K562 (cell line): Measurements from ENCODE around the gene COL6A2. TPM values are rescaled to one million over a fixed set of nuclear protein-coding genes. Genes with fewer than 3 reads are reported as not detected.

ENCODE experiments used
- ATAC-seq: fragments of 200-7000 bp; cut with Tn5 transposase; 3 replicates; pipeline ENCODE4 v1.9.1; 2020; ENCODE audit warnings: moderate library complexity
- BruUV-seq: library from RNA; stranded (reverse); fragments of 400-500 nt; replicated peaks from 2 replicates; lab custom pipeline; 2021; lab: Mats Ljungman, UMichigan
- CTCF ChIA-PET: fragments of 300-600 bp; formaldehyde crosslinking; extraction: SDS; loops from one replicate; lab custom pipeline; 2021; ENCODE audit warnings: low intra/inter-chr PET ratio; lab: Yijun Ruan, JAX
- POLR2A ChIA-PET: fragments of 300-600, 350-650 bp; sonication (Branson Sonifier 250); formaldehyde crosslinking; extraction: SDS; loops from one replicate; lab custom pipeline; 2021; ENCODE audit warnings: antibody characterized with exemption, inconsistent platforms; lab: Yijun Ruan, JAX
- DNase-seq, 4 experiments: peaks; one replicate each; pipeline versions ENCODE4 v3.0.0 to v3.0.0-alpha.2; 2011 to 2018; ENCODE audit warnings: low spot score in 3 of 4, mixed read lengths in 3 of 4; ENCODE audit errors: extremely low read depth in 1 of 4
- FAIRE-seq: peaks from 2 replicates; lab custom pipeline; 2011; peaks lifted over from hg19 to GRCh38; lab: Jason Lieb, UNC
- H2AFZ ChIP-seq: 2 replicates; pipeline ENCODE4 v1.6.0; 2011; ENCODE audit warnings: low read depth, low read length, control low read depth, inconsistent platforms
- H3K27ac ChIP-seq: fragments of 200-600 bp; 3 replicates; pipeline ENCODE4 v1.8.0; 2011; ENCODE audit warnings: low read depth, mild to moderate bottlenecking, control low read depth, inconsistent platforms, low read length, moderate library complexity, mixed read lengths; ENCODE audit errors: extremely low read depth
- H3K27me3 ChIP-seq, 2 experiments: fragments of 300-600 bp in 1 of 2; 2 replicates in 1 of 2; 3 replicates in 1 of 2; pipeline versions ENCODE4 v1.6.0 to v1.8.0; 2011; ENCODE audit warnings: inconsistent platforms in 2 of 2, low read length in 2 of 2, mild to moderate bottlenecking in 1 of 2, mixed read lengths in 1 of 2, moderate library complexity in 1 of 2; ENCODE audit not compliant: control insufficient read depth in 2 of 2, insufficient read depth in 2 of 2
- H3K36me3 ChIP-seq: fragments of 300-600 bp; 3 replicates; pipeline ENCODE4 v1.8.0; 2011; ENCODE audit warnings: mild to moderate bottlenecking, low read length, inconsistent platforms; ENCODE audit not compliant: control insufficient read depth, insufficient read depth
- H3K4me1 ChIP-seq, 2 experiments: fragments of 200-600 bp in 1 of 2; replicated peaks in 1 of 2; 2 replicates in 1 of 2; 3 replicates in 1 of 2; pipeline versions ENCODE4 v1.5.1 to v1.8.0; 2011; ENCODE audit warnings: inconsistent platforms in 2 of 2, low read length in 2 of 2, mild to moderate bottlenecking in 1 of 2, mixed read lengths in 1 of 2, moderate library complexity in 1 of 2; ENCODE audit not compliant: control insufficient read depth in 2 of 2, insufficient read depth in 2 of 2
- H3K4me2 ChIP-seq: 2 replicates; pipeline ENCODE4 v1.6.1; 2011; ENCODE audit warnings: low read length, control low read depth, inconsistent platforms, mixed read lengths; ENCODE audit not compliant: insufficient read depth
- H3K4me3 ChIP-seq: fragments of 200-600 bp; sonication (generic), shearing (Covaris generic); 2 replicates; pipeline ENCODE4 v1.5.1; 2016; ENCODE audit warnings: control low read depth, inconsistent platforms
- H3K79me2 ChIP-seq: fragments of 200-600 bp; 3 replicates; pipeline ENCODE4 v1.8.0; 2011; ENCODE audit warnings: low read length, inconsistent platforms; ENCODE audit not compliant: control insufficient read depth, insufficient read depth
- H3K9ac ChIP-seq, 2 experiments: 2 replicates each; pipeline versions ENCODE4 v1.6.0 to v1.6.1; 2011; ENCODE audit warnings: low read depth in 2 of 2, low read length in 2 of 2, control low read depth in 1 of 2, inconsistent platforms in 1 of 2, mild to moderate bottlenecking in 1 of 2, mixed read lengths in 1 of 2; ENCODE audit not compliant: insufficient read depth in 1 of 2
- H3K9me1 ChIP-seq: one replicate; pipeline ENCODE4 v1.6.0; 2011; ENCODE audit warnings: inconsistent platforms, mild to moderate bottlenecking, low read length, moderate library complexity; ENCODE audit not compliant: control insufficient read depth, insufficient read depth
- H3K9me3 ChIP-seq: replicated peaks from 2 replicates; pipeline ENCODE4 v1.5.1; 2011; ENCODE audit warnings: low read depth, low read length, inconsistent platforms; ENCODE audit not compliant: control insufficient read depth, insufficient read depth
- H4K20me1 ChIP-seq: replicated peaks from 2 replicates; pipeline ENCODE4 v1.6.1; 2011; ENCODE audit warnings: low read length, inconsistent platforms, mixed read lengths; ENCODE audit not compliant: control insufficient read depth, insufficient read depth
- EHMT2 ChIP-seq: fragments of 450-650 bp; IDR thresholded peaks from 2 replicates; pipeline ENCODE4 v1.6.1; 2018; ENCODE audit warnings: antibody characterized with exemption
- IRF1 ChIP-seq: sonication (generic); formaldehyde crosslinking; IDR thresholded peaks from 2 replicates; pipeline ENCODE4 v1.8.0; 2022; ENCODE audit warnings: missing genetic modification reagents, mild to moderate bottlenecking, borderline replicate concordance
- RAD51 ChIP-seq: fragments of 450-650 bp; IDR thresholded peaks from 2 replicates; pipeline ENCODE4 v1.7.1; 2016; ENCODE audit warnings: low read depth, mild to moderate bottlenecking, borderline replicate concordance
- RHOXF2B ChIP-seq: fragments of 250-450 bp; sonication (Bioruptor Pico); conservative IDR thresholded peaks from 2 replicates; pipeline ENCODE4 v1.5.1; 2021
- THRA ChIP-seq: fragments of 450-650 bp; IDR thresholded peaks from 2 replicates; pipeline ENCODE4 v1.6.1; 2017; ENCODE audit warnings: mild to moderate bottlenecking, moderate library complexity
- WGBS: fragments of 100-300 bp; shearing (Covaris generic); methylation state at CpG from one replicate; pipeline ENCODE4 v1.1.6; 2016; ENCODE audit warnings: low coverage, mixed read lengths; ENCODE audit not compliant: insufficient coverage; ENCODE audit errors: missing lambda C conversion rate; 5-methylcytosine and 5-hydroxymethylcytosine counted together
- in situ Hi-C: fragments of 300-500 bp; cut with MboI; formaldehyde crosslinking; loops from 4 replicates; pipeline ENCODE4 v1.15.0; 2018; ENCODE audit warnings: inconsistent platforms, mixed read lengths
- intact Hi-C: fragments of 100-400 bp; cut with micrococcal nuclease; formaldehyde crosslinking; loops from 2 replicates; pipeline ENCODE4 v1.14.2; 2022
- polyA plus RNA-seq, 8 experiments: library from polyadenylated mRNA; depleted of rRNA in 4 of 8; stranded (reverse) in 5 of 8; unstranded in 3 of 8; fragments of >200 nt; fragmentation: Nextera tagmentation in 2 of 8; fragmentation: Illumina TruSeq in 1 of 8; extraction: Ambion mirVana in 2 of 8; extraction: Trizol in 1 of 8; gene quantifications; 2 replicates each; pipeline versions ENCODE4 v1.2.1 to v1.2.3, GENCODE V29; 2011 to 2014; ENCODE audit warnings: inconsistent platforms in 1 of 8, missing spikeins in 1 of 8
- total RNA-seq, 7 experiments: library from RNA; depleted of rRNA in 6 of 7; stranded (reverse); fragments of >200 nt in 6 of 7; fragmentation: Illumina TruSeq in 2 of 7; extraction: Trizol in 2 of 7; gene quantifications; 2 replicates each; pipeline versions ENCODE4 v1.2.1 to v1.2.3, GENCODE V29; 2011 to 2021; ENCODE audit warnings: low replicate concordance in 1 of 7

COL6A2 gene
- total and polyA plus RNA-seq, 9 of the 15 experiments (the other 6 are each of a cell fraction or from before 2014, with no cell fraction given): 0.07 to 1.1 (median 0.24) TPM; not detected in 3

GRCh38 chr21:46061063-46061462 lies 36.8 kb upstream of the COL6A2 start:
- CTCF ChIA-PET: no interaction called here
- no TSS peak for BruUV-seq
- 3% methylated on average over 6 of the region's 6 CpGs for WGBS

More at GRCh38 chr21:46061063-46061462, 36.8 kb upstream of the COL6A2 start:
- intact Hi-C loops (no loop called here), in situ Hi-C loops (no loop called here)
- H3K27ac ChIP-seq: no peak overlapping the region
- no peak overlapping the region for H3K4me3 ChIP-seq
- POLR2A ChIA-PET: interaction anchor here (0.6 to 0.7 kb wide), 2 partner anchors 13 to 609 kb away, joined by 3 read pairs; no protein-coding TSS in a partner anchor
- ATAC-seq (no peak), FAIRE-seq (no peak), DNase-seq (no peak)
- peaks cover 2% of the 10 kb centered on the region; the same call in 1 of the 2 replicates for H3K9me3 ChIP-seq
- no peak for TF ChIP-seq THRA
- no peak for TF ChIP-seq IRF1 (CRISPR knock-in tag)
- no peak for TF ChIP-seq RAD51
- no peak for TF ChIP-seq EHMT2
- TF ChIP-seq RHOXF2B (CRISPR knock-in tag): no peak
- no peaks in the 10 kb centered on the region for H3K79me2 ChIP-seq
- no peaks in the 10 kb centered on the region for H4K20me1 ChIP-seq
- H3K4me2 ChIP-seq: no peak overlapping the region
- H3K9me1 ChIP-seq: no peaks in the 10 kb centered on the region
- peaks cover 19 to 22% of the 10 kb centered on the region in 2 experiments for H3K27me3 ChIP-seq
- H2AFZ ChIP-seq: no peak overlapping the region
- no peaks in the 10 kb centered on the region for H3K36me3 ChIP-seq
- no peak overlapping the region for H3K9ac ChIP-seq
- peaks cover 0 to 23% of the 10 kb centered on the region in 2 experiments; a peak in 2 of 5 replicates for H3K4me1 ChIP-seq
